ENCODE measurements around the gene AIMP2. TPM values are rescaled to one million over a fixed set of nuclear protein-coding genes. Genes with fewer than 3 reads are reported as not detected.
"Not testable (repeated sequence)": the region's sequence is repeated elsewhere in the genome, so short reads cannot be mapped to it uniquely, and the experiment has no call there.

AIMP2 gene
- total RNA-seq, 2 donors from 2014 or later, result 34.4 to 35.4 TPM

DNA sequence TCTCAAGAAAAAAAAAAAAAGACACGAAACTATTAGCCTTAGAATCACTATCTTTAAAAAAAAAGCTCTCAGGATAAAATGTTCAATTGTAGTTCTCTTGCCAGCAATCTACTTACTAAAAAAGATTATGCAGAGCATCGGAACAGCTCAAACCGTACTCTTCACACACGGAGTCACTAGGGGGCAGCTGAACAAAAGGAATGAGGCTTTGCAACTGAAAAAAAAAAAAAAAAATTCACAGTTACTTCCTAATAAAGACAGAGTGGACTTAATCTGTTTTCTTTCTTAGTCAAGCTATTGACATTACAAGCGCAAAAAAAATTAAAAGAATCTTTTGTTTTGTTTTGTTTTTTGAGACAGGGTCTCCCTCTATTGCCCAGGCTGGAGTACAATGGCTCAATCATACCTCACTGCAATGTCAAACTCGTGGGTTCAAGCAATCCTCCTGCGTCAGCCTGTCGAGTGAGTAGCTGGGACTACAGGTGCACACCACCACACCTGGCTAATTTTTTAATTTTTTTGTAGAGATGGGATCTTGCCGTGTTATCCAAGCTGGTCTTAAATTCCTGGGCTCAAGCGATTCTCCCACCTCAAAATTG, 11.8 kb upstream of the AIMP2 start:
- TF ChIP-seq, protein P1, sequence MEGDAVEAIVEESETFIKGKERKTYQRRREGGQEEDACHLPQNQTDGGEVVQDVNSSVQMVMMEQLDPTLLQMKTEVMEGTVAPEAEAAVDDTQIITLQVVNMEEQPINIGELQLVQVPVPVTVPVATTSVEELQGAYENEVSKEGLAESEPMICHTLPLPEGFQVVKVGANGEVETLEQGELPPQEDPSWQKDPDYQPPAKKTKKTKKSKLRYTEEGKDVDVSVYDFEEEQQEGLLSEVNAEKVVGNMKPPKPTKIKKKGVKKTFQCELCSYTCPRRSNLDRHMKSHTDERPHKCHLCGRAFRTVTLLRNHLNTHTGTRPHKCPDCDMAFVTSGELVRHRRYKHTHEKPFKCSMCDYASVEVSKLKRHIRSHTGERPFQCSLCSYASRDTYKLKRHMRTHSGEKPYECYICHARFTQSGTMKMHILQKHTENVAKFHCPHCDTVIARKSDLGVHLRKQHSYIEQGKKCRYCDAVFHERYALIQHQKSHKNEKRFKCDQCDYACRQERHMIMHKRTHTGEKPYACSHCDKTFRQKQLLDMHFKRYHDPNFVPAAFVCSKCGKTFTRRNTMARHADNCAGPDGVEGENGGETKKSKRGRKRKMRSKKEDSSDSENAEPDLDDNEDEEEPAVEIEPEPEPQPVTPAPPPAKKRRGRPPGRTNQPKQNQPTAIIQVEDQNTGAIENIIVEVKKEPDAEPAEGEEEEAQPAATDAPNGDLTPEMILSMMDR (IDR thresholded peaks at IDR 0.05), result peak; percentile 14 to 80 (median 66)
- TF ChIP-seq POLR2AphosphoS5 (IDR thresholded peaks at IDR 0.05) (peak; percentile 61), POLR2A (IDR thresholded peaks at IDR 0.05) (no peak)
- H3K27ac ChIP-seq, result peak overlapping the region in 1 of 2 donors; percentile 30
- whole genome bisulfite sequencing, result 42% methylated on average over 10 of the region's 10 CpGs
- intact Hi-C loops (cut with DNase I), result loop anchor here (5.0 kb wide), 1 partner anchor 320 kb away; no protein-coding TSS in a partner anchor
- H3K27me3 ChIP-seq (replicated peaks; ENCODE audit: insufficient read depth), result no peaks in the 10 kb centered on the region
- H3K4me1 ChIP-seq (replicated peaks), result no peaks in the 10 kb centered on the region
- DNase-seq (ENCODE audit: low spot score), result peak; percentile 62
- H3K4me3 ChIP-seq, result no peak overlapping the region
- no peaks in the 10 kb centered on the region for H3K36me3 ChIP-seq
- H3K9me3 ChIP-seq, result no peaks in the 10 kb centered on the region

DNA sequence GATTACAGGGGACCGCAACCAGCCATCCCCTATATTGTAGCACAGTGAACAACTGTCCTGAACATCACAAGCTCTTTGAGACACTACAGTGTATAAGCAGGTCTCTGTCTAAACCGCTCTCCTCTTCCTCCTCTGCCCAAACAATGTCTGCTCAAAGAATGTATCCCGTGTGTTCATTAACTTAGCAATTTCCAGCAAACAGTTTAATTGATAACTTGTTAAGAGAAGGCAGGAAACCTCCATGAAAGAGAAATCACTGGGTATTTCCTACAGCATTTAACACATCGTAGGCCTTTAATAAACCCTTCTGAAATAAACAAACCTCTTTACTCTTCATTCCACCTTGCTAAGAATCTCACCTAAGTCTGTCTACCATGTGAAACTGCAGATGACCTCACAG, 1.7 kb upstream of the AIMP2 start:
- H3K4me3 ChIP-seq, result no peak overlapping the region
- H3K4me1 ChIP-seq (replicated peaks), result no peaks in the 10 kb centered on the region
- TF ChIP-seq, protein P1 (IDR thresholded peaks at IDR 0.05), result no peak
- TF ChIP-seq POLR2AphosphoS5 (IDR thresholded peaks at IDR 0.05) (no peak), POLR2A (IDR thresholded peaks at IDR 0.05) (no peak)
- H3K9me3 ChIP-seq, result no peaks in the 10 kb centered on the region
- no peak overlapping the region for H3K27ac ChIP-seq
- 79% methylated on average over 4 of the region's 4 CpGs for WGBS
- DNase-seq (ENCODE audit: low spot score), result no peak
- no peaks in the 10 kb centered on the region for H3K36me3 ChIP-seq
- intact Hi-C loops (cut with DNase I), result no loop called here
- H3K27me3 ChIP-seq (replicated peaks; ENCODE audit: insufficient read depth), result no peaks in the 10 kb centered on the region

GRCh38 chr7:6007835-6008590, 1.1 kb upstream of the AIMP2 start:
- H3K4me1 ChIP-seq (replicated peaks); DNase-seq (ENCODE audit: low spot score); H3K27me3 ChIP-seq (replicated peaks; ENCODE audit: insufficient read depth); H3K36me3 ChIP-seq; H3K9me3 ChIP-seq; intact Hi-C loops (cut with DNase I): not testable (repeated sequence)
- peak overlapping the region in 1 of 2 donors; percentile 88 for H3K27ac ChIP-seq
- peak overlapping the region; percentile 53 to 67 for H3K4me3 ChIP-seq
- WGBS, result 44% methylated on average over 27 of the region's 27 CpGs

DNA sequence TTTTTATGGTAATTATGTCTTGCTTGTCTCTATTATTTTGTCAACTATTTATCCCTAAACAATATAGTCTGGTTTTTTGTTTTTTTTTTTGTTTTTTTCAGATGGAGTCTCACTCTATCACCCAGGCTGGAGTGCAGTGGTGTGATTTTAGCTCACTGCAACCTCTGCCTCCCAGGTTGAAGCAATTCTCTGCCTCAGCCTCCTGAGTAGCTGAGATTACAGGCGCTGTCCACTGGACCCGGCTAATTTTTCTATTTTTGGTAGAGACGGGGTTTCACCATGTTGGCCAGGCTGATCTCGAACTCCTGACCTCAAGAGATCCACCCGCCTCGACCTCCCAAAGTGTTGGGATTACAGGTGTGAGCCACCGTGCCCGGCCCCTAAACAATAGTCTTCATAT, 1.3 kb downstream of the AIMP2 start:
- H3K27ac ChIP-seq; H3K9me3 ChIP-seq; H3K4me3 ChIP-seq; H3K4me1 ChIP-seq (replicated peaks); H3K36me3 ChIP-seq; H3K27me3 ChIP-seq (replicated peaks; ENCODE audit: insufficient read depth); DNase-seq (ENCODE audit: low spot score); intact Hi-C loops (cut with DNase I): not testable (repeated sequence)
- 95% methylated on average over 8 of the region's 8 CpGs for WGBS

GRCh38 chr7:6011541-6011940, 2.5 kb downstream of the AIMP2 start:
- intact Hi-C loops (cut with DNase I), result no loop called here
- TF ChIP-seq POLR2A (IDR thresholded peaks at IDR 0.05) (no peak), POLR2AphosphoS5 (IDR thresholded peaks at IDR 0.05) (no peak)
- TF ChIP-seq, protein P1 (IDR thresholded peaks at IDR 0.05), result no peak
- no peak overlapping the region for H3K27ac ChIP-seq
- no peak overlapping the region for H3K4me3 ChIP-seq
- no peaks in the 10 kb centered on the region for H3K36me3 ChIP-seq
- WGBS, result 42% methylated on average over 2 of the region's 2 CpGs
- no peaks in the 10 kb centered on the region for H3K27me3 ChIP-seq (replicated peaks; ENCODE audit: insufficient read depth)
- peaks cover 4% of the 10 kb centered on the region for H3K4me1 ChIP-seq (replicated peaks)
- no peak for DNase-seq (ENCODE audit: low spot score)
- H3K9me3 ChIP-seq, result no peaks in the 10 kb centered on the region

All from prostate gland (tissue), 2 donors.